Neural progenitor cell (in vitro differentiated cells): Measurements from ENCODE around the gene RFX3.

Source experiments
- EZH2phosphoT487 ChIP-seq: fragments of 200-600 bp; sonication (generic); IDR thresholded peaks from 2 replicates; pipeline ENCODE4 v1.6.1; 2017; ENCODE audit warnings: antibody characterized with exemption
- TF ChIP-seq, protein P1 (sequence below): fragments of 200-600 bp; sonication (generic); IDR thresholded peaks from 2 replicates; pipeline ENCODE4 v1.5.1; 2017; ENCODE audit warnings: antibody characterized with exemption, mild to moderate bottlenecking

DNA sequence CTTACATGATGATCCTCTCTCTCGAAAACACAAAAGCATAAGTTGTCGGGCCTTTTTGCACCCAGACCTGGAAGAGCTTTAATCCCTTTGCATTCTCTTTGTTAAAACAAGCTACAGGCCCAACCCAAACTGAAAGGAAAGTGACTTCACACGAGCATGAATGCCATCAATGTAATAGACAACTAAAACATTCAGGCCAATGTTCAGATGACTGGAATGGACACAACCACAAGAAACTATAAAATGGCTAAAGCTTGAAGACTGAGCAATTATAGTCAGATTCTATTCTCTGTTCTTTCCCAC lies 45.5 kb downstream of the RFX3 start:
- TF ChIP-seq, protein P1, sequence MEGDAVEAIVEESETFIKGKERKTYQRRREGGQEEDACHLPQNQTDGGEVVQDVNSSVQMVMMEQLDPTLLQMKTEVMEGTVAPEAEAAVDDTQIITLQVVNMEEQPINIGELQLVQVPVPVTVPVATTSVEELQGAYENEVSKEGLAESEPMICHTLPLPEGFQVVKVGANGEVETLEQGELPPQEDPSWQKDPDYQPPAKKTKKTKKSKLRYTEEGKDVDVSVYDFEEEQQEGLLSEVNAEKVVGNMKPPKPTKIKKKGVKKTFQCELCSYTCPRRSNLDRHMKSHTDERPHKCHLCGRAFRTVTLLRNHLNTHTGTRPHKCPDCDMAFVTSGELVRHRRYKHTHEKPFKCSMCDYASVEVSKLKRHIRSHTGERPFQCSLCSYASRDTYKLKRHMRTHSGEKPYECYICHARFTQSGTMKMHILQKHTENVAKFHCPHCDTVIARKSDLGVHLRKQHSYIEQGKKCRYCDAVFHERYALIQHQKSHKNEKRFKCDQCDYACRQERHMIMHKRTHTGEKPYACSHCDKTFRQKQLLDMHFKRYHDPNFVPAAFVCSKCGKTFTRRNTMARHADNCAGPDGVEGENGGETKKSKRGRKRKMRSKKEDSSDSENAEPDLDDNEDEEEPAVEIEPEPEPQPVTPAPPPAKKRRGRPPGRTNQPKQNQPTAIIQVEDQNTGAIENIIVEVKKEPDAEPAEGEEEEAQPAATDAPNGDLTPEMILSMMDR: no peak
- no peak for TF ChIP-seq EZH2phosphoT487
